Heart right ventricle (tissue), 16 donors: Measurements from ENCODE around the gene TOMM22. TPM values are rescaled to one million over a fixed set of nuclear protein-coding genes. Genes with fewer than 3 reads are reported as not detected.

Source experiments
- ATAC-seq, 8 donors: fragments of 200-7000 bp; cut with Tn5 transposase; one replicate each; pipeline ENCODE4 v1.9.1; 2020; ENCODE audit warnings: mild to moderate bottlenecking in 8 of 8, moderate library complexity in 8 of 8, moderate number of reproducible peaks in 1 of 8
- DNase-seq, 2 donors: peaks; one replicate each; pipeline ENCODE4 v3.0.0-alpha.2; 2020
- H3K27ac ChIP-seq, 10 donors: fragments of 200-600 bp; sonication (generic) in 2 of 10; one replicate each; pipeline versions ENCODE4 v1.5.0 to v1.8.0; 2020 to 2022; ENCODE audit warnings: mild to moderate bottlenecking in 3 of 10
- H3K27me3 ChIP-seq, 7 donors: fragments of 200-600 bp; one replicate each; pipeline ENCODE4 v1.8.0; 2021 to 2022; ENCODE audit warnings: mild to moderate bottlenecking in 2 of 7
- H3K36me3 ChIP-seq, 9 donors: fragments of 200-600 bp; sonication (generic) in 1 of 9; one replicate each; pipeline versions ENCODE4 v1.5.0 to v1.8.0; 2020 to 2022; ENCODE audit warnings: mild to moderate bottlenecking in 2 of 9
- H3K4me1 ChIP-seq, 9 donors: fragments of 200-600 bp; sonication (generic) in 1 of 9; one replicate each; pipeline versions ENCODE4 v1.5.0 to v1.8.0; 2020 to 2022; ENCODE audit warnings: mild to moderate bottlenecking in 4 of 9
- H3K4me3 ChIP-seq, 10 donors: fragments of 200-600 bp; sonication (generic) in 2 of 10; one replicate each; pipeline versions ENCODE4 v1.5.0 to v1.8.0; 2020 to 2022; ENCODE audit warnings: mild to moderate bottlenecking in 7 of 10, moderate library complexity in 2 of 10
- H3K9me3 ChIP-seq, 11 donors: fragments of 200-600 bp in 10 of 11; sonication (generic) in 2 of 11; one replicate each; pipeline versions ENCODE4 v1.5.0 to v1.8.0; 2013 to 2022; ENCODE audit warnings: mild to moderate bottlenecking in 2 of 11, control low read depth in 1 of 11, moderate library complexity in 1 of 11
- WGBS, 2 donors: extraction: QIAGEN DNeasy Blood & Tissue Kit; methylation state at CpG; one replicate each; pipeline ENCODE4 v1.1.7; 2013; ENCODE audit warnings: inconsistent platforms in 1 of 2; 5-methylcytosine and 5-hydroxymethylcytosine counted together
- intact Hi-C, 10 donors: fragments of 100-400 bp; cut with DNase I; formaldehyde crosslinking; loops; one replicate each; pipeline versions ENCODE4 v1.11.1 to v1.14.2; 2022
- polyA plus RNA-seq, 2 donors: library from polyadenylated mRNA; stranded (reverse); fragments of 200-250 nt; gene quantifications; one replicate each; pipeline ENCODE4 v1.2.3, GENCODE V29; 2013
- total RNA-seq, 10 donors: library from RNA; stranded (reverse); fragmentation: NEBNext Ultra II Directional in 3 of 10; extraction: Animal tissue kit (Norgen Biotek cat#: 25700) in 3 of 10; gene quantifications; one replicate each; pipeline versions ENCODE4 v1.2.1 to v1.2.4, GENCODE V29; 2021 to 2023
- TF ChIP-seq, protein P1 (sequence below), 9 donors: fragments of 200-600 bp; sonication (generic) in 2 of 9; IDR thresholded peaks; one replicate each; pipeline versions ENCODE4 v1.5.0 to v1.8.0; 2021 to 2022; ENCODE audit warnings: antibody characterized with exemption in 9 of 9, mild to moderate bottlenecking in 5 of 9, moderate library complexity in 1 of 9
- donor health status: Arrhythmogenic right ventricular cardiomyopathy.
- donor health status: ischemic (EF 13 %, LVEDD 7.1; RV severe dilation, severe dysfunction).
- donor health status: healthy with polysubstance abuse.
- donor health status: DM: no; HTN: yes; CAD: no.
- donor health status: DM: no; HTN: no; CAD: no.
- donor health status: ischemic (EF 25% LVEDD 6.9; RV normal size, moderate dysfunction).
- donor health status: ischemic (EF 25% LVEDD 5.7; RV mildly dilated, moderate dysfunction).
- donor health status: healthy.
- donor health status: DM: yes; HTN: yes; CAD: no.
- donor health status: Ischemic cardiomyopathy.
- donor health status: ischemic (EF 35%, LVEDD 5.7; RV mildly dilated, moderate dysfunction).
- donor health status: nonischemic (EF 11% LVEDD 7.7; RV severe dilation, severe dysfunction).
- donor health status: DM: yes; HTN: yes; CAD: no.
- donor health status: PGD.
- donor health status: ischemic (EF 29% LVEDD 5.4; RV normal size, mild dysfunction).
- donor health status: nonischemic (EF 23%, LVEDD 6.1; RV moderate dilation, normal function).

The TOMM22 gene
- total and polyA plus RNA-seq, 12 donors = 23.0 to 86.2 (median 70.5) TPM

DNA sequence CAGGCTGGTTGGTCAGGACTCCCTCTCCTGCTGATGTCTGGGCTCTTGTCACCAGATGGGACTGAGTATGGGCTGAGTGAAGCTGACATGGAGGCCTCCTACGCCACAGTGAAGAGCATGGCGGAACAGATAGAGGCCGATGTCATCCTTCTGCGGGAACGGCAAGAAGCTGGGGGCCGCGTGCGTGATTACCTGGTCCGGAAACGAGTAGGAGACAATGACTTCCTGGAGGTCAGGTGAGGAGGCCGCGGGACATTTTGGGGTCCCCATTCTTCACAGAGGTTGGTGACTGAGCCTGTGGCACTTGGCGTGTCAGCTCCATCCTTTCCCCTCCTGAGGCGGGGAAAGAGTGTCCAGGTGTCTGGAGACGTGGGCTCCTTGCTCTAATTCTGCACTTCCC lies 34.1 kb downstream of the TOMM22 start:
- no peak for DNase-seq
- H3K36me3 ChIP-seq = peaks cover 0 to 80% (median 15%) of the 10 kb centered on the region in 9 donors
- 94 to 96% methylated on average over 15 of the region's 15 CpGs for WGBS, 2 donors

DNA sequence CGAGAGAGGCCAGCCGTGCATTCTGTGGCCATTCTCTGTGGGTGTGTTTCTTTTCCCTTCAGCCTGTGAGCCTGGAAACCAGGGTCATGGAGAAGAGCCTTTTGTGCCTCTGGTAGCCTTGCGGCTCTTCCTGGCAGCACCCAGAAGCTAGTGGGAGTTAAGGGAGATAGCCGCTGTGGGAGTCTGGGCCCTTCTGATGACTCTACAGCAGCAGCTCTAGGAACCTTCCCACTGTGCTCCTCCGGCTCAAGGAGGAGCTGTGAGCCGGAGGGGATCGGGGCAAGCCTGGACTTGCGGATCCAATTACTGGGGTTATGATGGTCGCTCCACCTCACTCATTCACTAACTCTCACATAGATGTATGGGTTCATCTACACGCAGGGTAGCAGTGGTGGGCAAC lies 34.5 kb downstream of the TOMM22 start:
- peaks cover 0 to 80% (median 19%) of the 10 kb centered on the region in 9 donors for H3K36me3 ChIP-seq
- intact Hi-C loops = loop anchor here in 1 of 10 donors (5.0 kb wide), 1 partner anchor 36 kb away; no protein-coding TSS in a partner anchor
- DNase-seq = no peak
- H3K4me3 ChIP-seq = no peak overlapping the region
- ATAC-seq = no peak
- H3K9me3 ChIP-seq = no peaks in the 10 kb centered on the region
- H3K27ac ChIP-seq = no peak overlapping the region
- WGBS, 2 donors = 96 to 98% methylated on average over 10 of the region's 10 CpGs
- H3K27me3 ChIP-seq = no peaks in the 10 kb centered on the region
- H3K4me1 ChIP-seq = peaks cover 3 to 52% (median 38%) of the 10 kb centered on the region in 9 donors
- TF ChIP-seq, protein P1, sequence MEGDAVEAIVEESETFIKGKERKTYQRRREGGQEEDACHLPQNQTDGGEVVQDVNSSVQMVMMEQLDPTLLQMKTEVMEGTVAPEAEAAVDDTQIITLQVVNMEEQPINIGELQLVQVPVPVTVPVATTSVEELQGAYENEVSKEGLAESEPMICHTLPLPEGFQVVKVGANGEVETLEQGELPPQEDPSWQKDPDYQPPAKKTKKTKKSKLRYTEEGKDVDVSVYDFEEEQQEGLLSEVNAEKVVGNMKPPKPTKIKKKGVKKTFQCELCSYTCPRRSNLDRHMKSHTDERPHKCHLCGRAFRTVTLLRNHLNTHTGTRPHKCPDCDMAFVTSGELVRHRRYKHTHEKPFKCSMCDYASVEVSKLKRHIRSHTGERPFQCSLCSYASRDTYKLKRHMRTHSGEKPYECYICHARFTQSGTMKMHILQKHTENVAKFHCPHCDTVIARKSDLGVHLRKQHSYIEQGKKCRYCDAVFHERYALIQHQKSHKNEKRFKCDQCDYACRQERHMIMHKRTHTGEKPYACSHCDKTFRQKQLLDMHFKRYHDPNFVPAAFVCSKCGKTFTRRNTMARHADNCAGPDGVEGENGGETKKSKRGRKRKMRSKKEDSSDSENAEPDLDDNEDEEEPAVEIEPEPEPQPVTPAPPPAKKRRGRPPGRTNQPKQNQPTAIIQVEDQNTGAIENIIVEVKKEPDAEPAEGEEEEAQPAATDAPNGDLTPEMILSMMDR (IDR thresholded peaks at IDR 0.05) = no peak

More for the DNA sequence above, 34.1 kb downstream of the TOMM22 start:
- ATAC-seq = no peak
- intact Hi-C loops = loop anchor here in 1 of 10 donors (5.0 kb wide), 1 partner anchor 36 kb away; no protein-coding TSS in a partner anchor
- Histone ChIP-seq H3K27ac (no peak overlapping the region), H3K4me1 (peaks cover 3 to 52% (median 38%) of the 10 kb centered on the region in 9 donors), H3K9me3 (no peaks in the 10 kb centered on the region), H3K4me3 (no peak overlapping the region), H3K27me3 (no peaks in the 10 kb centered on the region)
- TF ChIP-seq, protein P1 (IDR thresholded peaks at IDR 0.05) = no peak

DNA sequence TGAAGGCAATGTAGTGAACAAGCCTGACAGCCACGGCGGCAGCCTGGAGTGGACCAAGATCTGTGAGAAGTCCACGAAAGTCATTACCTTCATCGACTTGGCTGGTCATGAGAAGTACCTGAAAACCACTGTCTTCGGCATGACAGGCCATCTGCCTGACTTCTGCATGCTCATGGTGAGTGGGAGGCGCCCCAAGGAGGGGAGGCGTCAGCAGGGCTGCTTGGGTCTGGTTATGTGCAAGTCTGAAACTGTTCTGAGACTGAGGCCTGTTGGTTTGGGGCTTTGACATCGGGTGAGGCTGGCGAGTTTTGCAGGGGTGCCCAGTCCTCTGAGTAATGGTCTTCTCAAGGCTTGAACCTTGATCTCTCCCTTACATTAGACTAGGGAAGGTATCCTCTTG lies 35.1 kb downstream of the TOMM22 start:
- intact Hi-C loops = loop anchor here in 1 of 10 donors (5.0 kb wide), 1 partner anchor 35 kb away; no protein-coding TSS in a partner anchor
- ATAC-seq (no peak), DNase-seq (no peak)
- TF ChIP-seq, protein P1 (IDR thresholded peaks at IDR 0.05) = no peak
- Histone ChIP-seq H3K9me3 (no peaks in the 10 kb centered on the region), H3K36me3 (peaks cover 0 to 80% (median 25%) of the 10 kb centered on the region in 9 donors), H3K27ac (no peak overlapping the region), H3K4me1 (peaks cover 3 to 51% (median 36%) of the 10 kb centered on the region in 9 donors), H3K27me3 (no peaks in the 10 kb centered on the region), H3K4me3 (no peak overlapping the region)
- WGBS, 2 donors = 90 to 96% methylated on average over 9 of the region's 9 CpGs

DNA sequence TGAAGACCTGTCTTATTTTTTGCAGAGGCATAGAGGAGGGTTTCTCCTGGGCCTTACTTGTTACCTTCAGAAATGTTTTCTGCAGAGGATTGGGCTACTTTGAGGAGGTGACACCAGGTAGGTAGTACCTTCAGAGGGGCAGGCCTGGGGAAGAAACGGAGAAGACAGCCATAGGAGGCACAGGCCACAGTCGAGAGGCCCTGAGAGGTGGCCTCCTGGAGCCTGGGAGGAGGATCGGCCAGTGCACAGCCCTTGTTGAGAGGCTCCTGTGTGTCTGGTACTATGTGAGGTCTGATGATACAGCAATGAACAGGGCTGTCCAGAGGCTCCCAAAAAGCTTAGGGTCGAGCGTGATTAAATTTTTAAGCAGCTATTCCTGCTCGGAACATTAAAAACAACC lies 35.5 kb downstream of the TOMM22 start:
- no peaks in the 10 kb centered on the region for H3K9me3 ChIP-seq
- ATAC-seq = no peak
- TF ChIP-seq, protein P1 (IDR thresholded peaks at IDR 0.05) = no peak
- DNase-seq = no peak
- WGBS, 2 donors = 83 to 93% methylated on average over 6 of the region's 6 CpGs
- H3K4me1 ChIP-seq = peaks cover 3 to 47% (median 32%) of the 10 kb centered on the region in 9 donors
- no peak overlapping the region for H3K4me3 ChIP-seq
- intact Hi-C loops = loop anchor here in 1 of 10 donors (5.0 kb wide), 1 partner anchor 35 kb away; no protein-coding TSS in a partner anchor
- no peak overlapping the region for H3K27ac ChIP-seq
- H3K36me3 ChIP-seq = peaks cover 0 to 81% (median 29%) of the 10 kb centered on the region in 9 donors
- no peaks in the 10 kb centered on the region for H3K27me3 ChIP-seq
